B cell (primary cell): ENCODE results near the gene MDGA2. TPM values are rescaled to one million over a fixed set of nuclear protein-coding genes. Genes with fewer than 3 reads are reported as not detected.

Experiments
- ATAC-seq: fragments of 200-7000 bp; cut with Tn5 transposase; one replicate; pipeline ENCODE4 v1.10.0; 2021; ENCODE audit warnings: low read depth, mild to moderate bottlenecking, moderate number of reproducible peaks, moderate library complexity
- CTCF ChIA-PET: fragments of 350-600 bp; sonication (Branson Sonifier 250); formaldehyde crosslinking; loops from one replicate; lab custom pipeline; 2021; ENCODE audit warnings: antibody characterized with exemption, inconsistent platforms; lab: Charles Lee
- POLR2A ChIA-PET: fragments of 350-600 bp; sonication (Branson Sonifier 250); formaldehyde crosslinking; loops from one replicate; lab custom pipeline; 2021; ENCODE audit warnings: antibody characterized with exemption; lab: Charles Lee
- DNase-seq: peaks from one replicate; pipeline ENCODE4 v3.0.0; 2013
- H2AFZ ChIP-seq: 2 replicates; pipeline ENCODE4 v1.6.1; 2012; ENCODE audit warnings: mild to moderate bottlenecking, low read depth, low read length; ENCODE audit not compliant: insufficient read depth, poor library complexity, severe bottlenecking
- H3K27ac ChIP-seq, 2 donors: 1 replicate in 1 of 2; 2 replicates in 1 of 2; pipeline ENCODE4 v1.5.1; 2012 to 2013; ENCODE audit warnings: low read length in 2 of 2, mild to moderate bottlenecking in 2 of 2, moderate library complexity in 1 of 2
- H3K27me3 ChIP-seq, 4 experiments: fragments of 200-600 bp in 1 of 4; sonication (generic) in 1 of 4; replicated peaks in 1 of 4; 1 replicate in 2 of 4; 2 replicates in 2 of 4; pipeline versions ENCODE4 v1.6.1 to v1.7.0; 2013 to 2016; ENCODE audit warnings: low read length in 3 of 4, mild to moderate bottlenecking in 2 of 4, mixed read lengths in 1 of 4, moderate library complexity in 1 of 4; ENCODE audit not compliant: insufficient read depth in 4 of 4, control insufficient read depth in 3 of 4; ENCODE audit errors: control extremely low read depth in 1 of 4
- H3K36me3 ChIP-seq, 2 experiments: replicated peaks in 1 of 2; 1 replicate in 1 of 2; 2 replicates in 1 of 2; pipeline versions ENCODE4 v1.6.1 to v1.7.1; 2013; ENCODE audit warnings: low read length in 1 of 2; ENCODE audit not compliant: insufficient read depth in 2 of 2, control insufficient read depth in 1 of 2; ENCODE audit errors: control extremely low read depth in 1 of 2, extremely low read depth in 1 of 2
- H3K4me1 ChIP-seq, 2 donors: fragments of 200-600 bp in 1 of 2; sonication (generic) in 1 of 2; 1 replicate in 1 of 2; 2 replicates in 1 of 2; pipeline versions ENCODE4 v1.5.1 to v1.6.1; 2013 to 2017; ENCODE audit warnings: low read length in 2 of 2; ENCODE audit not compliant: control insufficient read depth in 2 of 2, insufficient read depth in 2 of 2
- H3K4me2 ChIP-seq: replicated peaks from 2 replicates; pipeline ENCODE3; 2012; ENCODE audit warnings: mild to moderate bottlenecking, low read depth, low read length; ENCODE audit not compliant: poor library complexity, severe bottlenecking
- H3K4me3 ChIP-seq, 5 experiments: fragments of 200-600 bp in 1 of 5; sonication (generic) in 1 of 5; 1 replicate in 3 of 5; 2 replicates in 2 of 5; pipeline versions ENCODE4 v1.5.1 to v1.7.0; 2011 to 2016; ENCODE audit warnings: low read length in 4 of 5, mild to moderate bottlenecking in 4 of 5, low read depth in 2 of 5, control low read depth in 1 of 5, moderate library complexity in 1 of 5; ENCODE audit not compliant: insufficient read depth in 1 of 5; ENCODE audit errors: control extremely low read depth in 1 of 5, extremely low read depth in 1 of 5
- H3K79me2 ChIP-seq: fragments of 200-600 bp; sonication (generic); one replicate; pipeline ENCODE4 v1.6.0; 2016; ENCODE audit warnings: low read length; ENCODE audit not compliant: control insufficient read depth, insufficient read depth
- H3K9ac ChIP-seq: fragments of 200-600 bp; sonication (generic); 2 replicates; pipeline ENCODE4 v1.6.1; 2017; ENCODE audit warnings: mild to moderate bottlenecking, low read length, moderate library complexity
- H3K9me3 ChIP-seq, 3 donors: one replicate each; pipeline versions ENCODE4 v1.6.1 to v1.7.1; 2013; ENCODE audit warnings: low read length in 2 of 3; ENCODE audit not compliant: control insufficient read depth in 2 of 3, insufficient read depth in 1 of 3; ENCODE audit errors: control extremely low read depth in 1 of 3
- H4K20me1 ChIP-seq: 2 replicates; pipeline ENCODE4 v1.6.0; 2012; ENCODE audit warnings: mild to moderate bottlenecking, low read length; ENCODE audit not compliant: insufficient read depth, control insufficient read depth, poor library complexity, severe bottlenecking
- H3K27ac Mint-ChIP-seq: one replicate; pipeline ENCODE4 v1.8.0; 2021; ENCODE audit warnings: mixed read lengths
- H3K27me3 Mint-ChIP-seq: one replicate; pipeline ENCODE4 v1.8.0; 2021; ENCODE audit warnings: mixed read lengths
- H3K4me1 Mint-ChIP-seq: one replicate; pipeline ENCODE4 v1.8.0; 2021; ENCODE audit warnings: mixed read lengths
- H3K4me3 Mint-ChIP-seq: one replicate; pipeline ENCODE4 v1.8.0; 2021; ENCODE audit warnings: mixed read lengths
- H3K9me3 Mint-ChIP-seq: one replicate; pipeline ENCODE4 v1.8.0; 2022; ENCODE audit warnings: mixed read lengths; ENCODE audit not compliant: insufficient read depth
- CTCF ChIP-seq: fragments of 200-600 bp; IDR thresholded peaks from one replicate; pipeline ENCODE4 v1.8.0; 2022; ENCODE audit warnings: antibody characterized with exemption, mild to moderate bottlenecking
- EZH2 ChIP-seq: IDR thresholded peaks from 2 replicates; pipeline ENCODE4 v1.6.1; 2012; ENCODE audit warnings: borderline replicate concordance, low read depth, mild to moderate bottlenecking, moderate library complexity, low read length; ENCODE audit not compliant: insufficient read depth, poor library complexity, severe bottlenecking
- WGBS: methylation state at CpG from one replicate; pipeline ENCODE4 v1.1.5; 2013; ENCODE audit warnings: missing lambda C conversion rate; ENCODE audit not compliant: insufficient coverage; 5-methylcytosine and 5-hydroxymethylcytosine counted together
- intact Hi-C: fragments of 100-400 bp; cut with micrococcal nuclease; formaldehyde crosslinking; loops from one replicate; pipeline ENCODE4 v1.10.0; 2022
- polyA plus RNA-seq: library from polyadenylated mRNA; depleted of rRNA; stranded (reverse); fragments of >200 nt; gene quantifications from 2 replicates; pipeline ENCODE4 v1.2.3, GENCODE V29; 2012
- total RNA-seq, 2 donors: library from RNA; stranded (reverse); fragments of 120-200 nt in 1 of 2; gene quantifications; 1 replicate in 1 of 2; 2 replicates in 1 of 2; pipeline versions ENCODE4 v1.2.3 to v1.2.4, GENCODE V29; 2013 to 2022

MDGA2 gene
- total and polyA plus RNA-seq, 2 donors (not counting 1 experiment from before 2014, with no cell fraction given), result not detected

GRCh38 chr14:47300796-47301195 is 374.6 kb downstream of the MDGA2 start:
- Histone ChIP-seq H3K36me3 (no peaks in the 10 kb centered on the region), H3K4me2 (no peak overlapping the region), H3K27me3 (no peaks in the 10 kb centered on the region), H3K27ac (no peak overlapping the region), H4K20me1 (no peaks in the 10 kb centered on the region), H3K79me2 (no peaks in the 10 kb centered on the region), H3K9ac (no peak overlapping the region), H3K4me3 (no peak overlapping the region), H3K9me3 (no peaks in the 10 kb centered on the region), H2AFZ (no peak overlapping the region), H3K4me1 (no peaks in the 10 kb centered on the region)
- H3K9me3 Mint-ChIP-seq, result peaks cover 2% of the 10 kb centered on the region
- no CpG with 5 or more reads among the region's 3 CpGs for WGBS
- DNase-seq (no peak), ATAC-seq (no peak)
- intact Hi-C loops, result no loop called here
- H3K27me3 Mint-ChIP-seq, result no peaks in the 10 kb centered on the region
- no peak for TF ChIP-seq CTCF
- TF ChIP-seq EZH2, result no peak
- H3K4me1 Mint-ChIP-seq, result no peaks in the 10 kb centered on the region
- H3K27ac Mint-ChIP-seq, result no peak overlapping the region
- no peak overlapping the region for H3K4me3 Mint-ChIP-seq
- ChIA-PET CTCF (no interaction called here), POLR2A (no interaction called here)

GRCh38 chr14:47297374-47297773 is 378.0 kb downstream of the MDGA2 start:
- no peaks in the 10 kb centered on the region for H3K4me1 ChIP-seq
- H3K79me2 ChIP-seq, result no peaks in the 10 kb centered on the region
- peaks cover 2% of the 10 kb centered on the region for H3K9me3 Mint-ChIP-seq
- H3K4me1 Mint-ChIP-seq, result no peaks in the 10 kb centered on the region
- intact Hi-C loops, result no loop called here
- DNase-seq (no peak), ATAC-seq (no peak)
- H3K27ac ChIP-seq, result no peak overlapping the region
- H3K4me3 ChIP-seq, result no peak overlapping the region
- CTCF ChIA-PET, result no interaction called here
- H3K9me3 ChIP-seq, result no peaks in the 10 kb centered on the region
- H3K27me3 Mint-ChIP-seq, result no peaks in the 10 kb centered on the region
- H3K27ac Mint-ChIP-seq, result no peak overlapping the region
- POLR2A ChIA-PET, result no interaction called here
- no peak overlapping the region for H3K9ac ChIP-seq
- H3K36me3 ChIP-seq, result no peaks in the 10 kb centered on the region
- no peak overlapping the region for H3K4me3 Mint-ChIP-seq
- no peaks in the 10 kb centered on the region for H3K27me3 ChIP-seq
- H3K4me2 ChIP-seq, result no peak overlapping the region
- H2AFZ ChIP-seq, result no peak overlapping the region
- no CpG with 5 or more reads among the region's 1 CpG for WGBS
- TF ChIP-seq CTCF (no peak), EZH2 (no peak)
- H4K20me1 ChIP-seq, result no peaks in the 10 kb centered on the region
